H1 (cell line): ENCODE data around the gene MAP6. TPM values are rescaled to one million over a fixed set of nuclear protein-coding genes. Genes with fewer than 3 reads are reported as not detected.

Source experiments
- CTBP2 ChIP-seq: IDR thresholded peaks from 2 replicates; pipeline ENCODE4 v1.7.0; 2011; ENCODE audit warnings: borderline replicate concordance, mild to moderate bottlenecking, moderate library complexity, mixed read lengths, low read length; ENCODE audit not compliant: insufficient read depth, insufficient read length
- FOSL1 ChIP-seq: IDR thresholded peaks from 2 replicates; pipeline ENCODE4 v1.6.1; 2011; ENCODE audit warnings: mild to moderate bottlenecking, low read depth, low read length, moderate library complexity; ENCODE audit not compliant: insufficient read depth
- JUND ChIP-seq: IDR thresholded peaks from 2 replicates; pipeline ENCODE4 v1.6.1; 2011; ENCODE audit warnings: mild to moderate bottlenecking, improper control_type of control experiment, low read length
- RNF2 ChIP-seq: fragments of 200-900, 300-1000 bp; sonication (generic); IDR thresholded peaks from 2 replicates; pipeline ENCODE4 v1.7.1; 2016; ENCODE audit warnings: borderline replicate concordance, low read depth, mild to moderate bottlenecking, antibody characterized with exemption, low read length; ENCODE audit not compliant: poor library complexity, severe bottlenecking; ENCODE audit errors: missing control alignments
- polyA plus RNA-seq, 7 experiments: library from polyadenylated mRNA; depleted of rRNA in 3 of 7; stranded (reverse) in 5 of 7; unstranded in 2 of 7; fragments of >200 nt in 5 of 7; fragments of 200-250 nt in 2 of 7; gene quantifications; 1 replicate in 5 of 7; 2 replicates in 1 of 7; 4 replicates in 1 of 7; pipeline versions ENCODE4 v1.2.1 to v1.2.3, GENCODE V29; 2011 to 2013; ENCODE audit warnings: missing spikeins in 2 of 7, mixed read lengths in 2 of 7
- total RNA-seq: library from RNA; stranded (reverse); fragmentation: NEBNext Ultra II Directional; extraction: Animal tissue kit (Norgen Biotek cat#: 25700); gene quantifications from 2 replicates; pipeline ENCODE4 v1.2.1, GENCODE V29; 2021

The MAP6 gene
- total and polyA plus RNA-seq, 2 of the 8 experiments (the other 6 are each of a cell fraction or from before 2014, with no cell fraction given): 0.54 to 0.89 TPM

- TF ChIP-seq CTBP2: no peak
- no peak for TF ChIP-seq RNF2
- no peak for TF ChIP-seq JUND
- no peak for TF ChIP-seq FOSL1
Observed at GRCh38 chr11:75591966-75592365, 76.9 kb downstream of the MAP6 start (continued).
